Gastroesophageal sphincter (tissue), 3 donors: ENCODE data around the gene TET1.
"Not testable (repeated sequence)": the region's sequence is repeated elsewhere in the genome, so short reads cannot be mapped to it uniquely, and the experiment has no call there.

Source experiments
- POLR2A ChIP-seq, 2 donors: fragments of 450-650 bp; IDR thresholded peaks; one replicate each; pipeline ENCODE4 v1.6.1; 2017; ENCODE audit warnings: antibody characterized with exemption in 2 of 2, mild to moderate bottlenecking in 2 of 2, moderate library complexity in 1 of 2
- POLR2AphosphoS5 ChIP-seq: sonication (generic); formaldehyde crosslinking; IDR thresholded peaks from one replicate; pipeline ENCODE4 v1.6.1; 2017; ENCODE audit warnings: antibody characterized with exemption
- TF ChIP-seq, protein P1 (sequence below), 4 experiments: fragments of 200-600 bp in 2 of 4; fragments of 450-650 bp in 2 of 4; sonication (generic) in 1 of 4; IDR thresholded peaks; one replicate each; pipeline ENCODE4 v1.5.1; 2017 to 2019; ENCODE audit warnings: antibody characterized with exemption in 4 of 4, mild to moderate bottlenecking in 2 of 4, moderate library complexity in 2 of 4

DNA sequence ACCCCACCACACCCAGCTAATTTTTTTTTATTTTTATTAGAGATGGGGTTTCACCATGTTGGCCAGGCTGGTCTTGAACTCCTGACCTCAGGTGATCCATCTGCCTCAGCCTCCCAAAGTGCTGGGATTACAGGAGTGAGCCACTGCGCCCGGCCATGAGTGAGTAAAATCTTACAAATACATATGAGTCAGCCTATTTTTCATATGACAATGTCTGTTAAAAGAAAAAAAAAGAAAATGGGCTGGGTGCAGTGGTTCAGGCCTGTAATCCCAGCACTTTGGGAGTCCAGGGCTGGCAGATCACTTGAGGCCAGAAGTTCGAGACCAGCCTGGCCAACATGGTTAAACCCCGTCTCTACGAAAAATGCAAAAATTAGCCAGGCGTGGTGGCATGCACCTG, 24.1 kb downstream of the TET1 start:
- TF ChIP-seq, protein P1, sequence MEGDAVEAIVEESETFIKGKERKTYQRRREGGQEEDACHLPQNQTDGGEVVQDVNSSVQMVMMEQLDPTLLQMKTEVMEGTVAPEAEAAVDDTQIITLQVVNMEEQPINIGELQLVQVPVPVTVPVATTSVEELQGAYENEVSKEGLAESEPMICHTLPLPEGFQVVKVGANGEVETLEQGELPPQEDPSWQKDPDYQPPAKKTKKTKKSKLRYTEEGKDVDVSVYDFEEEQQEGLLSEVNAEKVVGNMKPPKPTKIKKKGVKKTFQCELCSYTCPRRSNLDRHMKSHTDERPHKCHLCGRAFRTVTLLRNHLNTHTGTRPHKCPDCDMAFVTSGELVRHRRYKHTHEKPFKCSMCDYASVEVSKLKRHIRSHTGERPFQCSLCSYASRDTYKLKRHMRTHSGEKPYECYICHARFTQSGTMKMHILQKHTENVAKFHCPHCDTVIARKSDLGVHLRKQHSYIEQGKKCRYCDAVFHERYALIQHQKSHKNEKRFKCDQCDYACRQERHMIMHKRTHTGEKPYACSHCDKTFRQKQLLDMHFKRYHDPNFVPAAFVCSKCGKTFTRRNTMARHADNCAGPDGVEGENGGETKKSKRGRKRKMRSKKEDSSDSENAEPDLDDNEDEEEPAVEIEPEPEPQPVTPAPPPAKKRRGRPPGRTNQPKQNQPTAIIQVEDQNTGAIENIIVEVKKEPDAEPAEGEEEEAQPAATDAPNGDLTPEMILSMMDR (IDR thresholded peaks at IDR 0.05): not testable (repeated sequence)
- TF ChIP-seq POLR2A (IDR thresholded peaks at IDR 0.05); POLR2AphosphoS5: not testable (repeated sequence)
